HepG2 (cell line): Measurements from ENCODE around the gene SFRP4. TPM values are rescaled to one million over a fixed set of nuclear protein-coding genes. Genes with fewer than 3 reads are reported as not detected.

Experiments used
- BRF2 ChIP-seq: sonication (generic); formaldehyde crosslinking; IDR thresholded peaks from 2 replicates; pipeline ENCODE4 v1.8.1; 2022; ENCODE audit warnings: mild to moderate bottlenecking, missing genetic modification reagents
- EZH2 ChIP-seq: conservative IDR thresholded peaks from 2 replicates; pipeline ENCODE4 v1.6.1; 2012; ENCODE audit warnings: mild to moderate bottlenecking, low read depth, low read length, moderate library complexity
- GLI4 ChIP-seq: sonication (generic); formaldehyde crosslinking; IDR thresholded peaks from 2 replicates; pipeline ENCODE4 v1.5.1; 2020; ENCODE audit warnings: missing genetic modification reagents, mild to moderate bottlenecking, moderate library complexity, borderline replicate concordance
- GTF3A ChIP-seq: sonication (generic); formaldehyde crosslinking; conservative IDR thresholded peaks from 2 replicates; pipeline ENCODE4 v1.4.0; 2020; ENCODE audit warnings: mild to moderate bottlenecking, missing genetic modification reagents
- HNF1A ChIP-seq, 2 experiments: sonication (generic) in 1 of 2; formaldehyde crosslinking in 1 of 2; IDR thresholded peaks; 2 replicates each; pipeline versions ENCODE4 v1.4.0 to v1.6.1; 2016 to 2020; ENCODE audit warnings: borderline replicate concordance in 1 of 2, low read depth in 1 of 2, mild to moderate bottlenecking in 1 of 2, missing genetic modification reagents in 1 of 2
- LCORL ChIP-seq, 2 experiments: fragments of 450-650 bp in 1 of 2; sonication (generic) in 1 of 2; formaldehyde crosslinking in 1 of 2; IDR thresholded peaks; 2 replicates each; pipeline versions ENCODE4 v1.5.0 to v1.6.1; 2017 to 2020; ENCODE audit warnings: antibody characterized with exemption in 1 of 2, missing genetic modification reagents in 1 of 2
- NFKBIZ ChIP-seq: IDR thresholded peaks from 2 replicates; pipeline ENCODE4 v1.6.1; 2018; ENCODE audit warnings: missing genetic modification reagents, missing compliant biosample characterization
- RORA ChIP-seq: sonication (generic); formaldehyde crosslinking; IDR thresholded peaks from 2 replicates; pipeline ENCODE4 v1.5.0; 2020; ENCODE audit warnings: mild to moderate bottlenecking, missing genetic modification reagents, moderate library complexity
- SATB2 ChIP-seq: sonication (generic); formaldehyde crosslinking; IDR thresholded peaks from 2 replicates; pipeline ENCODE4 v1.5.0; 2020; ENCODE audit warnings: missing genetic modification reagents
- TFAP4 ChIP-seq: sonication (generic); IDR thresholded peaks from 2 replicates; pipeline ENCODE4 v1.6.1; 2016; ENCODE audit warnings: low read depth, borderline replicate concordance
- TMF1 ChIP-seq: sonication (generic); formaldehyde crosslinking; IDR thresholded peaks from 2 replicates; pipeline ENCODE4 v1.8.1; 2022; ENCODE audit warnings: low read depth, missing genetic modification reagents
- U2AF2 ChIP-seq: fragments of 200-400 bp; formaldehyde crosslinking; IDR thresholded peaks from 2 replicates; pipeline ENCODE4 v1.6.1; 2017; ENCODE audit warnings: low read depth, mild to moderate bottlenecking, low read length
- ZBED4 ChIP-seq: sonication (generic); formaldehyde crosslinking; IDR thresholded peaks from 2 replicates; pipeline ENCODE4 v1.4.0; 2020; ENCODE audit warnings: missing genetic modification reagents, borderline replicate concordance
- ZNF234 ChIP-seq: sonication (generic); formaldehyde crosslinking; conservative IDR thresholded peaks from 2 replicates; pipeline ENCODE4 v1.5.1; 2020; ENCODE audit warnings: mild to moderate bottlenecking, missing genetic modification reagents
- ZNF770 ChIP-seq: sonication (generic); formaldehyde crosslinking; IDR thresholded peaks from 2 replicates; pipeline ENCODE4 v1.5.0; 2020; ENCODE audit warnings: mild to moderate bottlenecking, missing genetic modification reagents
- polyA plus RNA-seq, 8 experiments: library from polyadenylated mRNA; depleted of rRNA in 3 of 8; stranded (reverse) in 7 of 8; unstranded in 1 of 8; fragments of >200 nt; fragmentation: Illumina TruSeq in 4 of 8; extraction: Trizol in 4 of 8; gene quantifications; 2 replicates each; pipeline versions ENCODE4 v1.2.1 to v1.2.3, GENCODE V29; 2011 to 2016; ENCODE audit warnings: low read depth in 4 of 8, missing spikeins in 1 of 8, mixed read lengths in 1 of 8; ENCODE audit not compliant: insufficient read depth in 1 of 8
- total RNA-seq, 5 experiments: library from RNA; depleted of rRNA; stranded (reverse); fragments of >200 nt; fragmentation: Illumina TruSeq; extraction: Trizol; gene quantifications; 2 replicates each; pipeline ENCODE4 v1.2.3, GENCODE V29; 2016; ENCODE audit warnings: low read depth in 1 of 5

Gene SFRP4
- total and polyA plus RNA-seq, 2 of the 13 experiments (the other 11 are each of a cell fraction or from before 2014, with no cell fraction given), result 0.96 to 1.8 TPM

GRCh38 chr7:37942934-37943610 is 26.5 kb upstream of the SFRP4 start (continued):
- TF ChIP-seq ZNF770 (CRISPR knock-in tag) (0 out of 2 replicates have a peak, but pooled peaks have one; percentile 13), ZBED4 (CRISPR knock-in tag) (peak; percentile 73; the same call in 1 of the 2 replicates), HNF1A (IDR thresholded peaks at IDR 0.05; ENCODE audit: low read depth) (peak; percentile 53; the same call in 1 of the 2 replicates), HNF1A (CRISPR knock-in tag; IDR thresholded peaks at IDR 0.05; ENCODE audit: borderline replicate concordance) (peak; percentile 96), GLI4 (CRISPR knock-in tag) (no peak), TMF1 (no peak), SATB2 (no peak), U2AF2 (no peak), ZNF234 (CRISPR knock-in tag) (no peak), NFKBIZ (peak; percentile 89; the same call in 1 of the 2 replicates), EZH2 (no peak), TFAP4 (peak; percentile 98), BRF2 (peak; percentile 88; the same call in 1 of the 2 replicates), RORA (no peak), LCORL (IDR thresholded peaks at IDR 0.05) (peak; percentile 63), LCORL (CRISPR knock-in tag; IDR thresholded peaks at IDR 0.05) (peak; percentile 100), GTF3A (CRISPR knock-in tag) (no peak)
